Transverse colon (tissue), 3 donors: ENCODE measurements around the gene GNPDA1.

Experiments used
- EP300 ChIP-seq: sonication (generic); formaldehyde crosslinking; IDR thresholded peaks from one replicate; pipeline ENCODE4 v1.6.1; 2017; ENCODE audit warnings: antibody characterized with exemption, low read depth
- TF ChIP-seq, protein P1 (sequence below), 5 experiments: fragments of 200-600 bp in 3 of 5; fragments of 450-650 bp in 2 of 5; sonication (generic) in 3 of 5; IDR thresholded peaks; 1 replicate in 2 of 5; 2 replicates in 3 of 5; pipeline ENCODE4 v1.5.1; 2016 to 2017; ENCODE audit warnings: antibody characterized with exemption in 5 of 5, inconsistent platforms in 3 of 5, mild to moderate bottlenecking in 2 of 5, moderate library complexity in 1 of 5

DNA sequence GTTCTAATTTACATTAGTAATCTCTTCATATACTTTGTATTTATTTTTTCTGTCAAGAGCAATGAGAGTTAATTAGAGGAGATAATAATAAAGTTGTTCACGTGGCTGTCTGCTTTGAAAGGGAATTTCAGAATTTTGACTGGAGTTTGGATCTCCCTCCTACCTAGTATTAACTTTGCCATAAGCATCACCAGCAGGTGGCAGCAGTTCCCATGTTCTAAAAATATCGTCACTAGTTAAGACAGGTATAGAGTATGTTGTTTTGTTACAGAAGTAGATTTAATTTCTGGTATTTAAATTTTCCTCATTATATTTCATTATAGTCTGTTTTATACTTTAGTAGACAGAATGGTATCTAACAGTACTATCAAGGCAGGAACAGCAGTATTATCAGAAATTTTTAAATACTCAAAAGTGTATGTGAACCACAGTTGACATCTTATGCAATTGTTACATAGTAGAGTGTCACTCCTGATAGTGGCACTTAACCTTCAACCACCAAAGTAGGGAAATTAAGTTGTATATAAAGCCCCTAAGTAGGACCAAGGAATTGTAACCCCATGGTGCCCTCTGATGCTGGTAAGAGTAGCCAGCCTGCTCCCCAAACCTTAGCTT lies 20.4 kb downstream of the GNPDA1 start:
- no peak for TF ChIP-seq EP300
- TF ChIP-seq, protein P1, sequence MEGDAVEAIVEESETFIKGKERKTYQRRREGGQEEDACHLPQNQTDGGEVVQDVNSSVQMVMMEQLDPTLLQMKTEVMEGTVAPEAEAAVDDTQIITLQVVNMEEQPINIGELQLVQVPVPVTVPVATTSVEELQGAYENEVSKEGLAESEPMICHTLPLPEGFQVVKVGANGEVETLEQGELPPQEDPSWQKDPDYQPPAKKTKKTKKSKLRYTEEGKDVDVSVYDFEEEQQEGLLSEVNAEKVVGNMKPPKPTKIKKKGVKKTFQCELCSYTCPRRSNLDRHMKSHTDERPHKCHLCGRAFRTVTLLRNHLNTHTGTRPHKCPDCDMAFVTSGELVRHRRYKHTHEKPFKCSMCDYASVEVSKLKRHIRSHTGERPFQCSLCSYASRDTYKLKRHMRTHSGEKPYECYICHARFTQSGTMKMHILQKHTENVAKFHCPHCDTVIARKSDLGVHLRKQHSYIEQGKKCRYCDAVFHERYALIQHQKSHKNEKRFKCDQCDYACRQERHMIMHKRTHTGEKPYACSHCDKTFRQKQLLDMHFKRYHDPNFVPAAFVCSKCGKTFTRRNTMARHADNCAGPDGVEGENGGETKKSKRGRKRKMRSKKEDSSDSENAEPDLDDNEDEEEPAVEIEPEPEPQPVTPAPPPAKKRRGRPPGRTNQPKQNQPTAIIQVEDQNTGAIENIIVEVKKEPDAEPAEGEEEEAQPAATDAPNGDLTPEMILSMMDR (IDR thresholded peaks at IDR 0.05): peak; percentile 69 to 81 (median 80)
